Measurements from ENCODE around the gene RUNX2.

DNA sequence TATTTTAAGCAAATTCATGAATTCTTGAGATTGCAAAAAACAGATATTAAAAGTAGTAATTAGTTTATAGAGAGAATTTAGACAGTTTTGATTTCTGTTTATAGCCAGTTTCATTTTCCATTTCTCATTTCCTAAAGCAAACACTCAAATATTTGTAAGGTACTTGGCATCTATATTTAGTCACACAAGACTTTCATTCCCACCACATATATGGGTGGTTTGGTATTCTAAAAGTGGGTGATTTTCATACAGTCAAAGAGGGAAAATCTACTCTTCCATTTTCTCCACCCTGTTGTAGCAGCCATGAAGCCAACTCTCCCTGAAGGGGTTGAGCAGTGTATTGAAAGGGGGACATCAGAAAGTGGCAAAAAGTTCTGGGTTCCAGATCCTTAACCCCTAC is 230.7 kb downstream of the RUNX2 start:
- TF ChIP-seq, protein P1, sequence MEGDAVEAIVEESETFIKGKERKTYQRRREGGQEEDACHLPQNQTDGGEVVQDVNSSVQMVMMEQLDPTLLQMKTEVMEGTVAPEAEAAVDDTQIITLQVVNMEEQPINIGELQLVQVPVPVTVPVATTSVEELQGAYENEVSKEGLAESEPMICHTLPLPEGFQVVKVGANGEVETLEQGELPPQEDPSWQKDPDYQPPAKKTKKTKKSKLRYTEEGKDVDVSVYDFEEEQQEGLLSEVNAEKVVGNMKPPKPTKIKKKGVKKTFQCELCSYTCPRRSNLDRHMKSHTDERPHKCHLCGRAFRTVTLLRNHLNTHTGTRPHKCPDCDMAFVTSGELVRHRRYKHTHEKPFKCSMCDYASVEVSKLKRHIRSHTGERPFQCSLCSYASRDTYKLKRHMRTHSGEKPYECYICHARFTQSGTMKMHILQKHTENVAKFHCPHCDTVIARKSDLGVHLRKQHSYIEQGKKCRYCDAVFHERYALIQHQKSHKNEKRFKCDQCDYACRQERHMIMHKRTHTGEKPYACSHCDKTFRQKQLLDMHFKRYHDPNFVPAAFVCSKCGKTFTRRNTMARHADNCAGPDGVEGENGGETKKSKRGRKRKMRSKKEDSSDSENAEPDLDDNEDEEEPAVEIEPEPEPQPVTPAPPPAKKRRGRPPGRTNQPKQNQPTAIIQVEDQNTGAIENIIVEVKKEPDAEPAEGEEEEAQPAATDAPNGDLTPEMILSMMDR (IDR thresholded peaks at IDR 0.05): no peak
- TF ChIP-seq POLR2A (IDR thresholded peaks at IDR 0.05): no peak

Measured in esophagus squamous epithelium (tissue), 4 donors.